ENCODE results near the gene ZC2HC1B. TPM values are rescaled to one million over a fixed set of nuclear protein-coding genes. Genes with fewer than 3 reads are reported as not detected.
"Not testable (repeated sequence)": the region's sequence is repeated elsewhere in the genome, so short reads cannot be mapped to it uniquely, and the experiment has no call there.

The ZC2HC1B gene, protein sequence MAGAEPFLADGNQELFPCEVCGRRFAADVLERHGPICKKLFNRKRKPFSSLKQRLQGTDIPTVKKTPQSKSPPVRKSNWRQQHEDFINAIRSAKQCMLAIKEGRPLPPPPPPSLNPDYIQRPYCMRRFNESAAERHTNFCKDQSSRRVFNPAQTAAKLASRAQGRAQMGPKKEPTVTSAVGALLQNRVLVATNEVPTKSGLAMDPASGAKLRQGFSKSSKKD
- total RNA-seq: not detected

DNA sequence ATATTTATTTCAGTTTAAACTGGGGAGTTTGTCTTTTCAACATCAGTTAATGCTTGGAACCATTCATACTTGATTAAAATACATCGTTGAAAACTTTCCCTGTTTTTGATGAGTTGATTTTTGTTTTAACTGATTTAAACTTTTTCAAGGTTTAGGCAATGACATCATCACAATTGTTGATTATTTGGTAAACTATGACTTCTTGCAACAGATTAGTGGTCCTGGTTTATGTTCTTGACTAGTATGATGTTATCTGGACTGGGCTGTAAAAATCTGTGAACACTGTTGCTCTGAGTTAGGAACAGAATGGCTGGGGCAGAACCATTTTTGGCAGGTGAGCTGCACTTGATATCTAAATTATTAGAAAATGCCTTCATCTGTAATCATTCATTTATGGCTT is at the start of gene ZC2HC1B:
Gene ZC2HC1B (plus strand): TSS at position 241 of the 400 bp plus-strand sequence. CDS start 66 bp downstream, at position 307.
- DNase-seq: no peak

DNA sequence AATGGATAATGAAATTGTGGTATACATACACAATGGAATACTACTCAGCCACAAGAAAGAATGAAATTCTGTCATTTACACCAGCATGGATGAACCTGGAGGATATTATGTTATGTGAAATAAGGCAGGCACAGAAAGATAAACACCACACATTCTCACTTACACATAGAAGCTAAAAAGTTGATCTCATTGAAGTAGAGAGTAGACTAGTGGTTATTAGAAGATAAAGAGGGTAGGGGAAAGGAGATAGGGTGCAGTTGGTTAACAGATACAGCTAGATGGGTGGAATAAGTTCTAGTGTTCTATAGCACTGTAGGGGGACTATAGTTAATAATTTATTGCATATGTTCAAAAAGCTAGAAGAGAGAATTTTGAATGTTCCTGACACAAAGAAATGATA is 46.7 kb upstream of the ZC2HC1B start:
- DNase-seq: no peak

DNA sequence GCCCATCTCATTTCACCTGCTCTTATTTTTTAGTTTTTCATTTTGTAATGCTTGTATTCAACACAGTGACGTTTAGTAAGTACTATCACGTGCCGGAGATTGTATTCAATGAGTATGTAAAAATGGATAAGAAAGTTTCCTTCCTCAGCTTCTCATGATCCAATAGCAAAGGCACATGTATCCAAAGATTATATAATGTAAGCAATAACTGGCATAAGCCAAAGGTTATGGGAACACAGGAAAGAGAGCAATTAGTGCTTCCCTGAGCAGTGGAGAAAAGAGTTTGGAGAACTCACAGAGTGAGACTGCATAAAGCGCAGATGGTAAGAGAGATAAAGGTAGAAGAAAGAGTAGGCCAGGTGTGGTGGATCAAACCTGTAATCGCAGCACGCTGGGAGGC is 42.9 kb upstream of the ZC2HC1B start:
- DNase-seq: no peak

DNA sequence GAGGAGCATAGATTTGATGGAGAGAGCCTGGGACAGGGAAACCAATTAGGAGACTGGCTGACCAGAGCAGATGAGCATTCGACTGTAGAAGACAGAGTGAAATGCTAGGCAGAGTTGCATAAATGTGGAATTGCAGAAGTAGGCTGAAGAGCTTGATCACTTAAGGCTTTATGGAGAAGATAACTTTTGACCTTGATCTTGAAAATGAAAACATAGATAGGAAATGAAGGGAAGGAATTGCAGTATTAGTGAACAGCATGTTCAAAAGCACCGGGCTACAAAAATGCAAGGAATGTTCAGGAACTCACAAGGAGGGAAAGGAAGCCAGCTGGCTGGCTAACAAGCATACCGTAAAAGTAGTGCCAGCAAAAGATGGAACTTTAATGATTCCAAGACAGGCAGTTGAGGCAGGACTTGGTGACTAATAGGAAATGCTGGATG is 41.7 kb upstream of the ZC2HC1B start:
- DNase-seq: no peak

DNA sequence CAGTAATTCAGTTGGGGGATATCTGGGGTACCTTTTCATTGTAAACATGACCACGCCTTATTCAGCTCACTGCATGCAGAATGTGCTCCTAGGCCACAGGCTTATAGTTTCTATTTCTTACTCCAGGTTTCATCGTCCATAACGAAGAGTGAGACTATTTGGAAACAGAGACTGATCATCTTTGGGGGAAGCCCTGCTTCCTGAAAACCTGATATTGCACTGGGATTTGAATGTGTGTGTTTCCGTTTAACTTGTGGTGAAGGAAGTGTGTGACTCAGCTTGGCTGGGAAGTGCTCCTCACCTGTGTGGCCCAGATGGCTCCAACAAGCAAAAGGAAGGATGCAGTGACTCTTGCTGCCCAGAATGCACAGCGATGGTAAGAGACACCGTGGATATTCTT is 40.7 kb upstream of the ZC2HC1B start:
- DNase-seq: no peak

DNA sequence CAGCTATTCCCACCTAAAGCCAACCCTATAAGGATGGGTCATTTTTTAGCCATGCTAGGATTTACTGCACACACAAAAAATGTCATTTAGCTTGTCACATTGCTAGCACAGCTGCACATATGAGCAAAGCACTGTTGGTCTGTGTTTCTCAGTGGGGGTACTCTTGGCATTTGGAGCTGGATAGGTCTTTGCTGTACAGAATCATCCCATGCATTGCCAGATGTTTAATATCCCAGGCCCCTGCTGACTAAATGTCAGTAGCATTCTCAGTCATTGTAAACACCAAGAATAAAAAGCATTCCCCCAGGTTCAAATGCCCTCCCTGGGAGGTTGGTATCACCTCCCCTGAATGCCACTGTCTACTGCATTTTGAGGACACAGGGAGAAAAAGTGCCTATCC is 35.7 kb upstream of the ZC2HC1B start:
- no peak for DNase-seq

DNA sequence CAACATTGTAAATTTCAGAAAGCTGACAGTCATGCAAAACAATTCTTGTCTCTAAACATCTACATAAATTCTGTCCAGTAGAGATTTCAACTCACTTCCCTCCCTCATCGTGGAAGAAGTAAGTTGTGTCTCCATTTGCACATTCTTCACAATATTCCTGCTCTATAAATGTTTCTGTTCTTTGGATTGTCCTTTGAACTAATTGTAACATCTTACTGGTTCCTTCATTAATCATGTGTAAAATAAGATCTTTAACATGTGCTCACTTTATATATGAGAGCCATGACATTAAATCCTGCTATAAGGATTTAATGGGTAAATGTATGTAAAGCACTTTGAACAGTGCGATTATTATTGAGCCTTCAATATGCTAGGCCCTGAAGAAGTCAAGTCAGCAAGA is 28.1 kb upstream of the ZC2HC1B start:
- no peak for DNase-seq

DNA sequence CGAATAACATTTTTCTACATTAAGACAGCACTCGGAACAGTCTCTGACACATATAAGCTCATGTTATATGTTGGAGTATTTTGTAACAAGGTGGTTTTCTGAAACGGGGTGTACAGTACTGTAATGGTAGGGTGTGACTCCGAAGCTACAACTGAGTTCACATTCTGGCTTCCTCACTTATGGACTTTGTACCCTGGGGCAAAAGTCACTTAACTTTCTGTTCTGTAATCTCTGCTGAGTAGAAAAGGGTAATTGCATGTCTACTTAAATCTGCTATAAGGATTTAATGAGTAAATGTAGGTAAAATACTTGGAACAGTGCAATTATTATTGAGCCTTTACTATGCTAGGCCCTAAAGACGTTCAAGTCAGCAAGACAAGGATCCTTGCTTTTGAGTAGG is 25.9 kb upstream of the ZC2HC1B start:
- DNase-seq: no peak

DNA sequence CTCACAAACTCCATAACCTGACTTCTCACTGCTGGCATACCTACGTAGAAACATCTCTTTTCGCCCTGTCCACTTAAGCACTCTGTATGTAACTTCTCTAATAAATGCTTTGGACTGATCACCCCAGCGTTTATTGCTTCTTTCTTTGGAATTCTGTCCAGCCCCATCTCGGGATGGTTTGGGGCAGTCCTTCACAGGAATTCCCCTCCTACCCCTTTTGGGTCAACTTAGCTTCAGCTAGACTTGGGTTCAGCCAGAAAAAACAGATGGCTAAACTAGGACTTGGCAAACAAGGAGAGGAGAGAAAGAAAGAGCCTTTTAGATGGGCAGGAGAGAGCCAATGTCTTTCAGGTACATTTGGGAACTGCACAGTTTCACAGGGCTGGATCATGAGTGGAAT is 25.1 kb upstream of the ZC2HC1B start:
- no peak for DNase-seq

DNA sequence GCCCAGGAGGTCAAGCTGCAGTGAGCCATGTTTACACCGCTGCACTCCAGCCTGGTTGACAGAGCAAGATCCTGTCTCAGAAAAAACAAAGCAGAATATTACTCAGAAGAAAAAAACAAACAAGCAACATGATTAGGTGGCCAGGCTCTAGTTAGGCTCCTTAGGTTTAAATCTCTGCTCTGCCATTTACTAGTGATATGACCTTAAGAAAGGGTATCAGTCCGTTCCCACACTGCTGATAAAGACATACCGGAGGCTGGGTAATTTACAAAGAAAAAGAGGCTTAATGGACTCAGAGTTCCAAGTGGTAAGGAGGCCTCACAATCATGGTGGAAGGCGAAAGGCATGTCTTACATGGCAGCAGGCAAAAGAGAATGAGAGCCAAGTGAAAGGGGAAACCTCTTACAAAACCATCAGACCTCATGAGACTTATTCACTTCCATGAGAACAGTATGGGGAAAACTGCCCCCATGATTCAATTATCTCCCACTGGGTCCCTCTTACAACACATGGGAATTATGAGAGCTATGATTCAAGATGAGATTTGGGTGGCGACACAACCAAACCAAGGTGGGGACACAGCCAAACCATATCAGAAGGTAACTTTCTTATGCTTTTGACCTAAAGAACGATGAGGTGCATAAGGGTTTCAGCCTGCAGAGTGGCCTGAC is 23.5 kb upstream of the ZC2HC1B start:
- no peak for DNase-seq

DNA sequence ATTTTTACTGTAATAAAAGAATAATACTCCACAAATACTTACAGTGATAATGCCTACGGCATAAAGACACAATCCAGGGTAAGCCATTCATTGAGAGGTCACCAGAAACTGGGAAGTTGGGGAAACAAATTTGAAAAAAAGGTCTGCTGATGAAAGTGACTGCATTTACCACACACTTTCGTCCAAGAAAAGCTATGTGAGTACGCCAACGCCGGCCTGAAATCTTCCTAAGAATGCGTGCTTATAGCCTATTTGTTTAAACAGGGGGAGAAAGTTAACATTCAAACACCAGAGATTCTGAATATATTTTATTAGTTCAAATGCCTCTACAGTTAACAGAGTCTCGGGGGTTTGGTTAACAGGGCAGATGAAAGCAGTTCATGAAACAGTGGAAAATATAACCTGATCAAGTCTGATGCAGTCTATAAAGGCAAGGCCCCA is 21.8 kb upstream of the ZC2HC1B start:
- no peak for DNase-seq

DNA sequence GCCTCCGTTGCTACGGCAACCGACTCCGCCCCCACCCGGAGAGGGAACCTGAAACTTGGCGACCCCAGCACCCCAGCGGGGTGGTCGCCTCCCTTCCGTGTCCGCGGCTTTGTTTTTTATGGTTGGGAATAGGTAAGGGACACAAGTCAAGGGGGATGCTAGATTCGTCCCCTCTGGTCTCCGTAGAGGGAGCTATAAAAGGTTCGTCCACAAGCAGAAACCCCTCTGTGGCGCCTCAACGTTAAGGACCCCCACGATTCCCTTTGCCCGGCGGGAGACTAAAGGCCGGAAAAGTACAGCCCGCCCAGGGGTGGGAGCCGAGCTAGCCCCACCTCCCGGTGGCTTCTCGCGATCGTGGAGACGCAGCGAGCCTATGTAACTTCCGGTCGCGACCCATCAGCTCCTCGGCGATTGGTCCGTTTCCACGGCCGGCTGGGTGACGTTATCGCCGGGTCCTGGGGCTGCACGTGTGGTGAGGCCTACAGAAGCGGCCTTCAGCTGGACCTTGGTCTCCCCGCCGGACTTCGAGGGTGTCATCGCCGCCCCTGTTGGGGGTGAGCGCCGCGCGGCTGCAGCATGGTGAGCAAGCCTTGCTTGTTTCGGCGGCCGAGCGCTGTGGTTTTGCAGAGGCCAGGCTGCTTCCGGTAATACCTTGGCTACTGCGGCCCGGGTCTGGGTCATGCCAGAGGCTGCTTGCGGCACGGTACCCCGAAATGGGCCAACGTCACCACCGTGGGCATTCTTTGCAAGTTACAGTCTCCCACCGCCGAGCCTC is 21.2 kb upstream of the ZC2HC1B start, which contains the start of gene LTV1:
Gene LTV1 (plus strand): TSS at position 437 of the 775 bp plus-strand sequence. CDS start 140 bp downstream, at position 577.
- DNase-seq: peak; percentile 90

DNA sequence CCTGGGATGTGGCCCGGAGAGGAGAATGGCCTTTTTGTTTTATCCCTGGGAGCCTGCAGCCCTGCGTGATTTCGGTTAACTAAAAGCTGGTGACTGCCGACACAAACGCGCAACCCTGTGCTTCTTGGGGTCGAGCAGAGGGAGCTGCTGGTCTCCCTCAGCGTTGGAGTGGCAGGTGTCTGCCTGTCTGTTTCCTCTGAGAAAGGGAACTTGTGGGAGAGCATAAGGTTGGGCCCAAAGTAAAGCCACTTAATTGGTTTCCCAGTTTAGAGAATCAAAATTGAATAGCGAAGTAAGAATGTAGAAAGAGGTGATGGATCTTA is 20.6 kb upstream of the ZC2HC1B start:
- peak; percentile 11 for DNase-seq

DNA sequence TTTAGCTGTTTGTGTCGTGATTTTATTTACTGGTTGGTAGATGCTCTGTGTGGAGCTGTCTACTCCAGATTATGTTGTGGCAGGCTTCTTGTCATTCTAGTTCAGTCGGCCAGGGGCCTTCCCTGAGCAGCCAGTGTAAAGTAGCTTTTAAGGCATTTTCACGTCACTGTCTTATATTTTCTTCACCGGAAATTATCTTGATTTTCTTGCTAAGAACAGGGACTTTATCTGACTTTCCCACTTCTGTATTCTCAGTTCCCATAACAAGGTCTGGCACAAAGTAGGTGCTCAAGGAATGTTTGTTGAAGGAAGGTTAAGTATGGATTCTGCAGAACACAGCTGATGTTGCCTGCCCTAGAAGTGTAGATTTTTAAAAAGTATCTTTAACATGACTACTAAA is 20.3 kb upstream of the ZC2HC1B start:
- no peak for DNase-seq

DNA sequence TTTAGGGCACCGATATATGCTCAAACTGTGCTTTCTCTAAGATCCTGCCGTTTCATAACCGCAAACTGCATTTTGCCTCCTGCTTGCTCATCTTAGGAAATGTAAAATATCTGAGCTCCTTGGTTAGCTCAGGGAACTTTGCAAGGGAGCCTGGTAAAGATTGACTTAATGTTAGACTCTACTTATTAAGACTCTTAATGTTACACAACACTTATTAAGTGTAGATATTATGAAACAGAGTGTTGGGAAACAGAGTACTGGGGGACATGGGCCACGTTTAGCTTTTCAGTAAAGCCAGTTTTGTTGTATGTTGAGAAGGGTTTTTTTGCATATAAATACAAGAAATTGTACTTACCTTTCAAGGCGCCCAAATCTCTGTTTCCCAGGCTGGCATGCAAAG is 19.2 kb upstream of the ZC2HC1B start:
- no peak for DNase-seq

DNA sequence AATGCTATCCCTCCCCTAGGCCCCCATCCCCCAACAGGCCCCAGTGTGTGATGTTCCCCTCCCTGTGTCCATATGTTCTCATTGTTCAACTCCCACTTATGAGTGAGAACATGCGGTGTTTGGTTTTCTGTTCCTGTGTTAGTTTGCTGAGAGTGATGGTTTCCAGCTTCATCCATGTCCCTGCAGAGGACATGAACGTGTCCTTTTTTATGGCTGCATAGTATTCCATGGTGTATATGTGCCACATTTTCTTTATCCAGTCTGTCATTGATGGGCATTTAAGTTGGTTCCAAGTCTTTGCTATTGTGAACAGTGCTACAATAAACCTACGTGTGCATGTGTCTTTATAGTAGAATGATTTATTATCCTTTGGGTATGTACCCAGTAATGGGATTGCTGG is 12.6 kb upstream of the ZC2HC1B start:
- not testable (repeated sequence) for DNase-seq

DNA sequence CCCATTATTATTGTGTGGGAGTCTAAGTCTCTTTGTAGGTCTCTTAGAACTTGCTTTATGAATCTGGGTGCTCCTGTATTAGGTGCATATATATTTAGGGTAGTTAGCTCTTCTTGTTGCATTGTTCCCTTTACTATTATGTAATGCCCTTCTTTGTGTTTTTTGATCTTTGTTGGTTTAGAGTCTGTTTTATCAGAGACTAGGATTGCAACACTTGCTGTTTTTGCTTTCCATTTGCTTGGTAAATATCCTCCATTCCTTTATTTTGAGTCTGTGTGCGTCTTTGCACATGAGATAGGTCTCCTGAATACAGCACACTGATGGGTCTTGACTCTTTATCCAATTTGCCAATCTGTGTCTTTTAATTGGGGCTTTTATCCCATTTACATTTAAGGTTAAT is 9.2 kb upstream of the ZC2HC1B start:
- DNase-seq: not testable (repeated sequence)

DNA sequence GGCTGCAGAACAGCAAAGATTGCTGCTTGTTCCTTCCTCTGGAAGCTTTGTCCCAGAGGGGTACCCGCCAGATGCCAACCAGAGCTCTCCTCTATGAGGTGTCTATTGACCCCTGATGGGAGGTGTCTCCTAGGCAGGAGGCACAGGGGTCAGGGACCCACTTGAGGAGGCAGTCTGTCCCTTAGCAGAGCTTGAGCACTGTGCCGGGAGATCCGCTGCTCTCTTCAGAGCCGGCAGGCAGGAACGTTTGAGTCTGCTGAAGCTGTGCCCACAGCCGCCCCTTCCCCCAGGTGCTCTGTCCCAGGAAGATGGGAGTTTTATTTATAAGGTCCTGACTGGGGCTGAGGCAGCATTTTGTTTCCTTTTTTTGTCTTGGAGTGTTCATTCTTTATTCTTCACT is 7.5 kb upstream of the ZC2HC1B start:
- not testable (repeated sequence) for DNase-seq

DNA sequence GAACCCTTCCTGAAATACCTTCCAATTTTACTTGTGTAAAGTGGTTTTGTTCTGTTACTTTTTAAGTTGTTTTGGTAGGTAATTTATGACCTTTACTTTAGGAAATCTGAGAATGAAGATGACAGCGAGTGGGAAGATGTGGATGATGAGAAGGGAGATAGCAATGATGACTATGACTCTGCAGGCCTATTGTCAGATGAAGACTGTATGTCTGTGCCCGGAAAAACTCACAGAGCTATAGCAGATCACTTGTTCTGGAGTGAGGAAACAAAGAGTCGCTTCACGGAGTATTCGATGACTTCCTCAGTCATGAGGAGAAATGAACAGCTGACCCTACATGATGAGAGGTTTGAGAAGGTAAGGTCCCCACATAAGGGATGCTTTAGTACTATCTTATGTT is 6.6 kb upstream of the ZC2HC1B start:
- no peak for DNase-seq

DNA sequence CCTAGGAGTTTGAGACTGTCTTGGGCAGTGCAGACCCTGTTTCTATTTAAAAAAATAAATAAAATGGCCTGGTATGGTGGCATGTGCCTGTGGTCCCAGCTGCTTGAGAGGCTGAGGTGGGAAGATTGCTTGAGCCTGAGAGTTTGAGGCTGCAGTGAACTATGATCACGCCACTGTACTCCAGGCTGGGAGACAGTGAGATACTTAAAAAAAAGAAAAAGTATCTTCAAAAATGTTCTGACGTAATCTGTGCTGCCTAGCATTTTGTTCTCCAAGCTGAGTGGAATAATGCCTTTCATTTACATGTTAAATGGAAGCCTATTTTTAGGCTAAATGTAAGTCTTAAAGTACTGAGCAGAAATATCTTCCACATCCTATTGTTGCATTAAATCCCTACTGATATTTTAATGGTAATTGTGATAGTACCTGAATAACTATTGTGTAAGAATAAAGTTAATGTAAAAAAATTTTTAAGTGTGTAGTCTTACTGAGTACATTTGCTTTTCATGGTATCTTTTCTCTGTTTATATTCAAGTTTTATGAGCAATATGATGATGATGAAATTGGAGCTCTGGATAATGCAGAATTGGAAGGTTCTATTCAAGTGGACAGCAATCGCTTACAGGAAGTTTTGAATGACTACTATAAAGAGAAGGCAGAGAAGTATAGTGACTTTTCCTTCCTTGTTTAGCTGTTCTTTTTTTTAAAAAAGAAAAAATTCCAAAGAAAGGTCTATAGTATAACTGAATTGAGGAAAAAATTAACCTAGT is 4.2 kb upstream of the ZC2HC1B start:
- no peak for DNase-seq

DNA sequence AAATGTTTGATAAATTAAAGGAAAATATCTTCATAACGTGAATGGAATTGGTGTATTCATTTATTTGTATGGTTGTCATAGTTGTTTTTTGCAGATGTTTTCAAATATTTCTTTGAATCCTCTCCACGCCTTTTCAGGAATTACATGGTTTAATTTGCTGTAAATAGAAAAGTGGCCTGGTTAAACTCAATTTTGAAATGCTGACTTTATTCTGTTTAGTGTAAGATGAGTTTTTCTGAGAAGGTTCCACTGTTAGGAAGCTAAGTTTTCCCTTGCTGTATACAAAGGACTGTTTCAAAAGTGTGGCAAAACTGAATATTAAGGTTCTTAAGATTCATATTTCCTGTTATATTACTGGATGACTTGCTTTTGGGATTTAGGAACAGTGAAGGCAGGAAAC is 503 bp upstream of the ZC2HC1B start:
- no peak for DNase-seq

DNA sequence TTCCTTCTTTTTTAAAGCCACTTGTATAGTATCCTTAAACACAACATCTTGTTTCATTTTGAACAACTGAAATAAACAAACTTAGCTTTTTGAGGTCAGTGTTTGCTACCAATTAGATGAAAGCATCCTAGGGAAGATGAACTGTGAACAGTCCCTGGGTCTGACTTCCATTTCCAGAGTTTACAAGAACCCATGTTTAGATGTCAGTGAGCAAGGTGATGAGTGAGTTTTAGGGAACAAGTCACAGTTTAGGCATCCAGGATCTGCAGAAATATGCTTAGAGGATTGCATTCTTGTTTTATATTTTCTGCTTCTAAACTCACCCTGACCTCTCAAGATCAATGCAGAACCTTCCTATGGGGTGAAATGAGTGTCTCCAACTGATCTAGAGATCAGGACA is 3.0 kb downstream of the ZC2HC1B start:
- DNase-seq: no peak

DNA sequence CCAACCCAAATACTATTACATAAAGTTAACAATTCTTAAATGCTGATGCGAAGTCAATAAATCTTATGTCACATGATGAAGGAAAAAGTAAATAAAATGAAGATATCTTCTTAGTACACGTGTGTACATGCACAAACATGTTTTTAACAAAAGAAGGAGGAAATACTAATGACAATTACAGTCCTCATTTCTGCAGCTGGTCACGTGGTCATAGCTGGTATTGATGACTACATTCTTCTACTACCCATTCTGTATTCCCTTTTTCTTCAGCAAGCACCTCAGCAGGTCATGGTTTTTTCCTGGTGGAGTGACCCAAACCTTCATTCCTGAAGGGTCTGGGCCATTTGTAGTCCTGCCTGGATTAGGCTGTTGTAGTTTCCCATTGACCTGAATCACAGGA is 4.5 kb downstream of the ZC2HC1B start:
- DNase-seq: not testable (repeated sequence)

All from effector CD4-positive, alpha-beta T cell (primary cell).